ENCODE measurements around the gene SESTD1.

The SESTD1 gene

DNA sequence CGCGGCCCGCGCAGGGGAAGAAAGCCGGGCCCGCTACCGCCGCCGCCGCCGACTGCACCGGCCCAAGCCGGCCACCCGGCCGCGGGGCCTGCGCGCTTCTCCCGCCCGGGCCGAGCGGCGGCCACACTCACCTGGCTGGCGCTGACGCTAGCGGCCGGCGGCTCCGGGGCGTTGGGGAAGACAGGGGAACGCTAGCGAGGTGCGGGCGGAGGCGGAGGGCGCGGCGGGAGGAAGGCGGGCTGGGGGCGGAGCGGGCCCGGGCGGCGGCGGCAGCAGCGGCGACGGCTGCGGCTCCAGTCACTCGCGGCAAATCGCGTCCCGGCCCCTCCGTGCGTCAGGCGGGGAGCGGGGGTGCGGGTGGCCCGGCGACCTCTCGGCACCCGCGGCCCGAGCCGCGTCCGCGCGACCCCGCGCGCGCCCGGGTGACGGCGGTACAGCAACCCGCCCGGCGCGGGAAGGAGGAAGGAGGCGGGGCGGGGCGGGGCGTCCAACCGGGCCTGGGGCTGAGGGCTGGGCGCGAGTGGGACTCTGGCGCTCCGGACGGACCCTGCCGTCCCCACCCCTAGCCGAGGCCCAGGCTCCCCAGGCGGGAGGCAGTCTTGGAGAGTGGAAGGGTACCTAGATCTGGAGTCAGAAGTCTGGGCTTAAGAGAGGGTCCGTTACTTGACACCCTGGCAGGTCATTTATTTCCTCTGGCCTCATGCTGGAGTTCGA lies at the start of gene SESTD1:
SESTD1 (minus strand) TSS at position 465 of the 714 bp plus-strand sequence. CDS start 72,991 bp downstream, outside the sequence.
- peak; percentile 84 for DNase-seq

GRCh38 chr2:179313057-179313456 lies 48.4 kb upstream of the SESTD1 start:
- DNase-seq, result no peak

GRCh38 chr2:179311101-179311500 lies 46.5 kb upstream of the SESTD1 start:
- peak; percentile 15 for DNase-seq

GRCh38 chr2:179307616-179308371 lies 43.2 kb upstream of the SESTD1 start:
- DNase-seq, result no peak

- DNase-seq, result no peak
Measured at GRCh38 chr2:179305125-179305524, 40.5 kb upstream of the SESTD1 start.

- DNase-seq, result no peak
Measured at GRCh38 chr2:179304424-179304823, 39.8 kb upstream of the SESTD1 start.

GRCh38 chr2:179302764-179303571 lies 38.3 kb upstream of the SESTD1 start:
- DNase-seq, result no peak

DNA sequence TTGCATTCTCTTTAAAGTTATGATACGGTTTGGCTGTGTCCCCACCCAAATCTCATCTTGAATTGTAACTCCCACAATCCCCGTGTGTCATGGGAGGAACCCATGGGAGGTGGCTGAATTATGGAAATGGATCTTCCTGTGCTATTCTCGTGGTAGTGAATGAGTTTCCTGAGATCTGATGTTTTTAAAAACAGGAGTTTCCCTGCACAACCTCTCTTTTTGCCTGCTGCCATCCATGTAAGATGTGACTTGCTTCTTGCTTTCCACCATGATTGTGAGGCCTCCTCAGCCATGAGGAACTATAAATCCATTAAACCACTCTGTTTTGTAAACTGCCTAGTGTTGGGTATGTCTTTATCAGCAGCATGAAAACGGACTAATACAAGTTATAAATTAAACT lies 37.5 kb upstream of the SESTD1 start:
- DNase-seq, result no peak

DNA sequence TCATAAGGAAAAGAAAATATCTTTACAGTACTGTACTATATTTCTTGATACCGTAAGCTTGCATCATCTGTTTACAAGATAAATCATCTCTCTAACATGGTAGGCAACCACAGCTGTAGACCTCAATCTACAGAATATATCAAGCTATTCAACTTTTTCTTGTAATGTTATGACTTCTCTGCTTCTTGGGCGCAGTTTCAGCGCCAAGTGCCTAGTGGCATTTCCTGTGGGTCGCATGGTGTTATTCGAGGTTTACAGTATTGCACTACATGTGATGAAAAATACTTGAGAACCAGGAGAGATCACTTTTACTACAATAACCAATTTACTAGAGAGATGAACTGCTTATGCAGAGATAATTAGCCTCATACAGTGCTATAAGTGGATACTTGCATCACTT lies 34.0 kb upstream of the SESTD1 start:
- DNase-seq, result no peak

- no peak for DNase-seq
Measured at GRCh38 chr2:179297927-179298326, 33.3 kb upstream of the SESTD1 start.

DNA sequence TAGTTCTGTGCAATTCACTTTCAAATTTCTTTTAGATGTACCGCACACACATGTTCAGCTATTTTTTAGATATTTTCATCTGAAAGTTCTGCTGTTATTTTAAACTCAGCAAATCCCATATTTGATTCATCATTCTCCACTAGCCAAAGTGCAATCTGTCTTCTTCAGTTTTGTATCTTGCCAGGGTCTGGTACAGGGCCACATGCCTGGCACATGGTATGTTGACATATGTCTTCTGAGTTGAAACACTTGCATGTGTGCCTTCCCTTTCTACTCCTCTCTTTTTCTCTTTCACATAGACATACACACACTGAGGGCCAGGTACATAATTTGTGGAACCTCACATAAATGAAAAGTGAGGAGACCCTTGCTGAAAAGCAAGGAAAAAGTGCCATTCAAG lies 25.7 kb upstream of the SESTD1 start:
- no peak for DNase-seq

DNA sequence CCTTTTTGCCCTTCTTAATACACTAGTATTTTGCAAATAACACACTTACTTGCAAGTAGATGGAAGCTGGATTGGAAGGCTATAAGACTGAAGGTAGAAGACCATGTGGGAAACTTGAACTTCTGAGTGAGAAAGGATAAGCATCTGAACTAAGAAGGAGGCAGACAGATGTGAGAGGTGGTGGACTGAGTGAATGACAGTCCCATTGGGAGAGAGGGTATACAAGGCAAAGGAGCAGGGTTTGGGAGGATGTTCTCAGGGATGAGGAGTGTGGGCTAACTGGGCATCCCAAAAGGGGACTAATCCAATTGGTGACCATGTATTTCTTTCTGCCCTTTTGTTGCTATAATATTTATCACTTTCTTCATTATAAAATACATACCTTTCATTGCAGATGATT lies 20.4 kb upstream of the SESTD1 start:
- no peak for DNase-seq

GRCh38 chr2:179277429-179278196 lies 13.0 kb upstream of the SESTD1 start:
- DNase-seq, result no peak

DNA sequence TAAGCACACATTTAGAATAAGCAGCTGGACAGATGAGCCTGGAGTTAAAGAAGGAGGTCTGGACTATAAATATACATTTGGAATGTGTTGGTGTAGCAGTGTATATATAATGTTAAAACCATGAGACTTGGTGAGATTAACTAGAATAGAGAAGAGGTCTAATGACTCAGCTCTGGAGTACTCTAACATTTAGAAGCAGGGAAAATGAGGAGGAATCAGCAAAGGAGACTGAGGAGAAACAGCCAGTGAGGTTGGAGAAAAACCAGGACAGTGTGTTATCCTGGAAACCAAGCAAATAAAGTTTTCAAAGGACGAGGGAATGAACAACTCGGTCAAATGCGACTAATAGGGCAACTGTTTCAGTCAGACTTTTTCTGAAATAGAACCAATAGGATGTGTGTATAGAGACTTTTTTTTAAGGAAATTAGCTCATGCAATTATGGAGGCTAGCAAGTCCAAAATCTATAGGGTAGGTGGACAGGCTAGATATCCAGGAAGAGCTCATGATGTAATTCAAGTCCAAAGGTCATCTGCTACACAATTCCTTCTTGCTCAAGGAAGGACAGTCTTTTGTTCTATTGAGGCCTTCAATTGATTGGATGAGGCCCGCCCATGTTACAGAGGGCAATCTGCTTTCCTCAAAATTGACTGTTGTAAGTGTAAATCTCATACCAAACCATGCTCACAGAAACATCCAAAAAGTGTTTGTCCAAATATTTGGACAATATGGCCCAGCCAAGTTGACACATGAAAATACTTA lies 10.8 kb upstream of the SESTD1 start:
- DNase-seq, result no peak

DNA sequence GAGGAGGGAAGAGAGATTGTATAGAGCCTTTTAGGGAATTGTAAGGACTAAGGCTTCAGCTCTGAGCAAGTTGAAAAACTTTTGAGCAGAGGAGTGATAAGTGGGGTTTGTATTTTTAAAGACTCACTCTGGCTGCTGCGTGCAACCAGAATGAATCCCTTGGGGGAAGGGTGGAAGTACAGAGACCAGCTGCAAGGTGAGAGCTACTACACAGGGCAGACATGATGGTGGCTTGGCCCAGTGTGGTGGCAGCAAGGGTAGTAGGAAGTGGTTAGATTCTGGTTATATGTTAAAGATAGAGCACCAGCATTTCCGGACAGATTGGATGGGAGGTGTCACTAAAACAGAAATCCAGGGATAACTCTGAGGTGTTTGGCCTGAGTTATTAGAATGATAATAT lies 10.1 kb upstream of the SESTD1 start:
- no peak for DNase-seq

- DNase-seq, result no peak
Measured at GRCh38 chr2:179273461-179273962, 8.9 kb upstream of the SESTD1 start.

GRCh38 chr2:179272406-179273192 lies 8.0 kb upstream of the SESTD1 start:
- DNase-seq, result no peak

GRCh38 chr2:179270689-179271088 lies 6.1 kb upstream of the SESTD1 start:
- no peak for DNase-seq

DNA sequence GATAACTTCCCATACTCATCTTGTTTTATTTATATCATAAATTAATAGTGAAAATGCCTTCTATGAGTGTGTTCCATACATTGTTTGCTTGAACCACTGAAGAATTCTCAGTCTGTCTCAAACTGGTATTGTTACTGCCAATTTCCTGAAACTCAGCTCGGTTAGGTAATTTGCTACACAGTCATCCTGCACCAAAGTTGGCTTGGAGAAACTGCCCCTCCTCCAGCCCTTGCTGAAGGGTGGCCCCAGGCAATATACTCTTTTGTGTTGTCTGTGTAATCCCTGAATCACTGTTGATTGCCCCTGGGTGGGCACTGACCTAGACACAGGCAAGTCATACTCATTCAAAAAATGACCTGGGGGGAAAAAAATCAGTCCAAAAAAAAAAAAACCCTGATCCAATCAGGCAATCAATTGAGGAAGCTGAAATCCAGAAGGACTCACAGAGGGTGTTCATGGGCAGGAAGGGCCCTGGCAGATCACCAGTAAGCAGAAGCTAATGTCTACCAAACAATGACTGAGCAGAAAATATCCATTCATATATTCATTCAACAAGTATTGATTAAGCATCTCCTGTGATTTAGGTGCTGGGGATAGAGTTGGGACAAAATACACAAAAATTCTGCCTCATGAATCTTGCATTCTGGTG lies 3.8 kb upstream of the SESTD1 start:
- DNase-seq, result no peak

- DNase-seq, result no peak
Measured at GRCh38 chr2:179266271-179266670, 1.6 kb upstream of the SESTD1 start.
